GM12878 (cell line): Measurements from ENCODE around the gene UBTF. TPM values are rescaled to one million over a fixed set of nuclear protein-coding genes. Genes with fewer than 3 reads are reported as not detected.
A peak's percentile ranks its signal among the peaks of the same experiment; 100 is the strongest.

Experiments
- ATAC-seq: fragments of 200-7000 bp; cut with Tn5 transposase; 3 replicates; pipeline ENCODE4 v1.9.1; 2020; ENCODE audit warnings: mild to moderate bottlenecking, moderate library complexity
- BruUV-seq: library from RNA; stranded (reverse); fragments of 400-500 nt; replicated peaks from 2 replicates; lab custom pipeline; 2021; lab: Mats Ljungman, UMichigan
- CTCF ChIA-PET: fragments of 300-600 bp; sonication (Branson Sonifier 250); formaldehyde crosslinking; extraction: SDS; loops from one replicate; lab custom pipeline; 2021; ENCODE audit warnings: inconsistent platforms; lab: Yijun Ruan, JAX
- POLR2A ChIA-PET: fragments of 350-600 bp; formaldehyde crosslinking; extraction: SDS; loops from one replicate; lab custom pipeline; 2021; ENCODE audit warnings: inconsistent platforms; lab: Charles Lee
- RAD21 ChIA-PET: fragments of 300-600 bp; sonication (Branson Sonifier 250); formaldehyde crosslinking; loops from one replicate; lab custom pipeline; 2023; ENCODE audit warnings: antibody characterized with exemption; ENCODE audit not compliant: unreplicated experiment; lab: Charles Lee
- SMC1A ChIA-PET: fragments of 300-600 bp; sonication (Branson Sonifier 250); formaldehyde crosslinking; loops from one replicate; lab custom pipeline; 2023; ENCODE audit not compliant: unreplicated experiment, uncharacterized antibody; lab: Charles Lee
- DNase-seq: peaks from one replicate; pipeline ENCODE4 v3.0.0-alpha.2; 2011; ENCODE audit warnings: low read depth, low spot score
- FAIRE-seq: peaks from 3 replicates; lab custom pipeline; 2011; peaks lifted over from hg19 to GRCh38; lab: Jason Lieb, UNC
- H2AFZ ChIP-seq: 2 replicates; pipeline ENCODE4 v1.6.0; 2011; ENCODE audit warnings: low read depth, low read length, control low read depth; ENCODE audit not compliant: control insufficient read depth
- H3K27ac ChIP-seq: 2 replicates; pipeline ENCODE4 v1.5.1; 2011; ENCODE audit warnings: control low read depth; ENCODE audit not compliant: control insufficient read depth, insufficient read depth
- H3K27me3 ChIP-seq, 2 experiments: replicated peaks in 1 of 2; 2 replicates each; pipeline versions ENCODE4 v1.6.0 to v1.6.1; 2011; ENCODE audit warnings: low read length in 1 of 2; ENCODE audit not compliant: control insufficient read depth in 2 of 2, insufficient read depth in 2 of 2
- H3K36me3 ChIP-seq, 2 experiments: 2 replicates each; pipeline ENCODE4 v1.5.1; 2011; ENCODE audit warnings: low read length in 1 of 2; ENCODE audit not compliant: control insufficient read depth in 2 of 2, insufficient read depth in 2 of 2
- H3K4me1 ChIP-seq: 2 replicates; pipeline ENCODE4 v1.6.1; 2011; ENCODE audit warnings: mild to moderate bottlenecking, low read length, moderate library complexity, mixed read lengths; ENCODE audit not compliant: control insufficient read depth, insufficient read depth
- H3K4me2 ChIP-seq: 2 replicates; pipeline ENCODE4 v1.6.0; 2011; ENCODE audit warnings: control low read depth; ENCODE audit not compliant: control insufficient read depth, insufficient read depth
- H3K4me3 ChIP-seq: fragments of 200-600 bp; sonication (generic); 2 replicates; pipeline ENCODE4 v1.5.1; 2016
- H3K79me2 ChIP-seq: 2 replicates; pipeline ENCODE4 v1.6.0; 2011; ENCODE audit warnings: low read length; ENCODE audit not compliant: control insufficient read depth, insufficient read depth
- H3K9ac ChIP-seq: 2 replicates; pipeline ENCODE4 v1.8.0; 2011; ENCODE audit warnings: low read length, control low read depth, mixed read lengths; ENCODE audit not compliant: control insufficient read depth, insufficient read depth
- H3K9me3 ChIP-seq: replicated peaks from 3 replicates; pipeline ENCODE4 v1.5.1; 2011; ENCODE audit warnings: mild to moderate bottlenecking, low read length; ENCODE audit not compliant: control insufficient read depth, insufficient read depth
- H4K20me1 ChIP-seq: 2 replicates; pipeline ENCODE4 v1.6.0; 2011; ENCODE audit not compliant: control insufficient read depth, insufficient read depth
- FOS ChIP-seq: IDR thresholded peaks from 3 replicates; pipeline ENCODE4 v1.6.1; 2011; ENCODE audit warnings: borderline replicate concordance; ENCODE audit not compliant: insufficient read length; ENCODE audit errors: extremely low read depth
- FOXK2 ChIP-seq: fragments of 450-650 bp; IDR thresholded peaks from 2 replicates; pipeline ENCODE4 v1.6.1; 2017; ENCODE audit warnings: mild to moderate bottlenecking, moderate library complexity
- IKZF1 ChIP-seq: fragments of 450-650 bp; conservative IDR thresholded peaks from 2 replicates; pipeline ENCODE4 v1.6.1; 2017; ENCODE audit warnings: antibody characterized with exemption, mild to moderate bottlenecking
- LARP7 ChIP-seq: fragments of 450-650 bp; IDR thresholded peaks from 2 replicates; pipeline ENCODE4 v1.6.1; 2017; ENCODE audit warnings: mild to moderate bottlenecking
- MTA2 ChIP-seq: fragments of 450-650 bp; IDR thresholded peaks from 2 replicates; pipeline ENCODE4 v1.6.1; 2016; ENCODE audit warnings: low read depth, mild to moderate bottlenecking, moderate library complexity
- MYB ChIP-seq: fragments of 150-350 bp; IDR thresholded peaks from 2 replicates; pipeline ENCODE4 v1.6.1; 2014; ENCODE audit warnings: mild to moderate bottlenecking, low read depth, low read length, borderline replicate concordance
- NR2C1 ChIP-seq: fragments of 450-650 bp; IDR thresholded peaks from 2 replicates; pipeline ENCODE4 v1.6.1; 2017; ENCODE audit warnings: antibody characterized with exemption, mild to moderate bottlenecking, moderate library complexity
- POLR2AphosphoS5 ChIP-seq: IDR thresholded peaks from 2 replicates; pipeline ENCODE4 v1.6.1; 2011; ENCODE audit warnings: mild to moderate bottlenecking, low read length, inconsistent platforms
- RELA ChIP-seq: fragments of 450-650 bp; IDR thresholded peaks from 2 replicates; pipeline ENCODE4 v1.8.0; 2014; ENCODE audit warnings: borderline replicate concordance; ENCODE audit not compliant: partially characterized antibody
- SMAD5 ChIP-seq: IDR thresholded peaks from 2 replicates; pipeline ENCODE4 v1.6.1; 2016; ENCODE audit warnings: antibody characterized with exemption, low read depth
- SREBF2 ChIP-seq: IDR thresholded peaks from 2 replicates; pipeline ENCODE4 v1.6.1; 2012; ENCODE audit warnings: mild to moderate bottlenecking, low read length
- ZBED1 ChIP-seq: IDR thresholded peaks from 2 replicates; pipeline ENCODE4 v1.6.1; 2016; ENCODE audit warnings: borderline replicate concordance
- WGBS: methylation state at CpG from one replicate; pipeline ENCODE4 v1.1.6; 2016; ENCODE audit warnings: low lambda C conversion rate; ENCODE audit not compliant: insufficient replicate concordance, insufficient coverage; ENCODE audit errors: missing lambda C conversion rate; 5-methylcytosine and 5-hydroxymethylcytosine counted together
- in situ Hi-C: fragments of 300-500 bp; cut with MboI; formaldehyde crosslinking; loops from 9 replicates; pipeline ENCODE4 v1.14.3; 2018; ENCODE audit warnings: mixed read lengths
- intact Hi-C: fragments of 100-400 bp; cut with micrococcal nuclease; formaldehyde crosslinking; loops from one replicate; pipeline ENCODE4 v1.14.2; 2022; ENCODE audit not compliant: unreplicated experiment
- polyA plus RNA-seq, 11 experiments: library from polyadenylated mRNA; depleted of rRNA in 4 of 11; unstranded in 6 of 11; stranded (reverse) in 5 of 11; fragments of >200 nt; fragmentation: Nextera tagmentation in 4 of 11; fragmentation: Illumina TruSeq in 1 of 11; extraction: Ambion mirVana in 4 of 11; extraction: Trizol in 1 of 11; gene quantifications; 1 replicate in 1 of 11; 2 replicates in 10 of 11; pipeline versions ENCODE4 v1.2.1 to v1.2.3, GENCODE V29; 2011 to 2016; ENCODE audit warnings: inconsistent platforms in 2 of 11, missing spikeins in 2 of 11, low read depth in 1 of 11
- total RNA-seq, 4 experiments: library from RNA; depleted of rRNA in 3 of 4; stranded (reverse); fragments of >200 nt in 3 of 4; fragmentation: Illumina TruSeq in 1 of 4; extraction: Trizol in 1 of 4; gene quantifications; 2 replicates each; pipeline versions ENCODE4 v1.2.1 to v1.2.3, GENCODE V29; 2013 to 2021
- TF ChIP-seq, protein P1 (sequence below): fragments of 450-650 bp; IDR thresholded peaks from 2 replicates; pipeline ENCODE4 v1.6.1; 2018; ENCODE audit warnings: mild to moderate bottlenecking, low read depth, moderate library complexity; ENCODE audit not compliant: partially characterized antibody
- TF ChIP-seq, protein P2 (sequence below): fragments of 450-650 bp; IDR thresholded peaks from 2 replicates; pipeline ENCODE4 v1.6.1; 2017; ENCODE audit warnings: low read depth, mild to moderate bottlenecking, moderate library complexity
- TF ChIP-seq, protein P3 (sequence below): fragments of 450-650 bp; IDR thresholded peaks from 2 replicates; pipeline ENCODE4 v1.6.1; 2016; ENCODE audit warnings: mild to moderate bottlenecking, moderate library complexity, borderline replicate concordance

The UBTF gene
- total and polyA plus RNA-seq, 10 of the 15 experiments (the other 5 are each of a cell fraction or from before 2014, with no cell fraction given), result 2.2 to 124 (median 79.6) TPM

DNA sequence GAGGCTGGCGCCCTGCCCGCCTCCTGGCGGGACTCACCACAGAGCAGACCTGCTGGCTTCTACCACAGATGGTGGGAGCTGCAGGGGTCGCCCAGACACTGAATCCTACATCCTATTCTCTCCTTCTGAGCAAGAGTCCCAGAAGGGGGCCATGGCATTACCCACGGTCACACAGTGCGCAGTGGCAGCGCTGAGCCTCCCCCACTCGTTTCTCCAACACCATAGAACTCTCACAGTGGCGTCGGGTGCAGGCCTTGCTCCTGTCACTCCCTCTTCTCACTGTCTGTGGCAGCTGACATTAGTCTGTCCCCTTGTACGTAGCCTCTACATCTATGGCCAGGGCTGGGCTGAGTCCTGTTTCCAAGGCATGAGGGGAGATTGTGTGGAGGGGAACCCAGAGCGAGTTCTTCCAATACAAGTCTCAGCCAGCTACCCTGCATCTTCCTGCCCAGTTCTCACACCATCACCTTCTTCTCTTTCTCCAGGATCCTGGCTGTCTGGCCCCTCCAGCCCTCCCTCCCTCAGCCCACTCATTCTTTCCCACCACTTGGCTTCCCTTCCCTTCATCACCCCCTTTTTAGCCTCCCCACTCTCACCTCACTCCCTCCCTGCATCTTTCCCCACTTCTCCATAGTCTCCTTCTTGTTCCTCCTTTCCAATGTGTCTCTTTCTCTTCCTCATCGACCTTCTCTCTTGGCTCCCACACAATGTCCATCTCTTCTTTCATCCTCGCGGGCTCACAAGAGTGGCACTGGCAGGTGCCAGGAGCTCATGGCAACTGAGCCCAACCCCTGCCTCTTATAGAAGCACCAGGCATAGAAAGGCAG lies 5.9 kb downstream of the UBTF start:
- Histone ChIP-seq H3K27me3 (no peaks in the 10 kb centered on the region), H3K36me3 (peaks cover 37 to 51% of the 10 kb centered on the region in 2 experiments), H3K27ac (no peak overlapping the region), H3K4me3 (no peak overlapping the region), H3K79me2 (peaks cover 40% of the 10 kb centered on the region), H3K4me1 (peaks cover 35% of the 10 kb centered on the region), H4K20me1 (peaks cover 2% of the 10 kb centered on the region; the same call in 1 of the 2 replicates), H3K9ac (no peak overlapping the region), H3K4me2 (no peak overlapping the region), H3K9me3 (no peaks in the 10 kb centered on the region), H2AFZ (no peak overlapping the region)
- intact Hi-C loops (loop anchor here (10.0 kb wide), 1 partner anchor 291 kb away; the partner anchor contains the start of gene GPATCH8), in situ Hi-C loops (loop anchor here (25.0 kb wide), 1 partner anchor 299 kb away; the partner anchor contains the start of gene GPATCH8)
- ChIA-PET SMC1A (no interaction called here), CTCF (interaction anchor here (0.6 to 2.2 kb wide), 3 partner anchors 9 to 131 kb away, joined by 3 to 7 read pairs (median 4); partner anchors contain the start of gene GRN), POLR2A (interaction anchor here (1.2 kb wide), 1 partner anchor 114 kb away, joined by 3 read pairs; no protein-coding TSS in a partner anchor), RAD21 (no interaction called here)
- 93% methylated on average over 15 of the region's 15 CpGs for WGBS
- no peak for ATAC-seq
- no TSS peak for BruUV-seq
- no peak for FAIRE-seq
- no peak for DNase-seq
- TF ChIP-seq POLR2AphosphoS5, result peak; percentile 60; the same call in 1 of the 2 replicates
- no peak for TF ChIP-seq NR2C1
- no peak for TF ChIP-seq ZBED1
- no peak for TF ChIP-seq MYB
- TF ChIP-seq SMAD5, result peak; percentile 12; the same call in 1 of the 2 replicates
- no peak for TF ChIP-seq LARP7
- TF ChIP-seq MTA2, result no peak
- TF ChIP-seq, protein P1, sequence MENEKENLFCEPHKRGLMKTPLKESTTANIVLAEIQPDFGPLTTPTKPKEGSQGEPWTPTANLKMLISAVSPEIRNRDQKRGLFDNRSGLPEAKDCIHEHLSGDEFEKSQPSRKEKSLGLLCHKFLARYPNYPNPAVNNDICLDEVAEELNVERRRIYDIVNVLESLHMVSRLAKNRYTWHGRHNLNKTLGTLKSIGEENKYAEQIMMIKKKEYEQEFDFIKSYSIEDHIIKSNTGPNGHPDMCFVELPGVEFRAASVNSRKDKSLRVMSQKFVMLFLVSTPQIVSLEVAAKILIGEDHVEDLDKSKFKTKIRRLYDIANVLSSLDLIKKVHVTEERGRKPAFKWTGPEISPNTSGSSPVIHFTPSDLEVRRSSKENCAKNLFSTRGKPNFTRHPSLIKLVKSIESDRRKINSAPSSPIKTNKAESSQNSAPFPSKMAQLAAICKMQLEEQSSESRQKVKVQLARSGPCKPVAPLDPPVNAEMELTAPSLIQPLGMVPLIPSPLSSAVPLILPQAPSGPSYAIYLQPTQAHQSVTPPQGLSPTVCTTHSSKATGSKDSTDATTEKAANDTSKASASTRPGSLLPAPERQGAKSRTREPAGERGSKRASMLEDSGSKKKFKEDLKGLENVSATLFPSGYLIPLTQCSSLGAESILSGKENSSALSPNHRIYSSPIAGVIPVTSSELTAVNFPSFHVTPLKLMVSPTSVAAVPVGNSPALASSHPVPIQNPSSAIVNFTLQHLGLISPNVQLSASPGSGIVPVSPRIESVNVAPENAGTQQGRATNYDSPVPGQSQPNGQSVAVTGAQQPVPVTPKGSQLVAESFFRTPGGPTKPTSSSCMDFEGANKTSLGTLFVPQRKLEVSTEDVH, result no peak
- TF ChIP-seq RELA, result no peak
- no peak for TF ChIP-seq FOS
- no peak for TF ChIP-seq IKZF1
- TF ChIP-seq SREBF2, result no peak
- no peak for TF ChIP-seq FOXK2
- TF ChIP-seq, protein P2, sequence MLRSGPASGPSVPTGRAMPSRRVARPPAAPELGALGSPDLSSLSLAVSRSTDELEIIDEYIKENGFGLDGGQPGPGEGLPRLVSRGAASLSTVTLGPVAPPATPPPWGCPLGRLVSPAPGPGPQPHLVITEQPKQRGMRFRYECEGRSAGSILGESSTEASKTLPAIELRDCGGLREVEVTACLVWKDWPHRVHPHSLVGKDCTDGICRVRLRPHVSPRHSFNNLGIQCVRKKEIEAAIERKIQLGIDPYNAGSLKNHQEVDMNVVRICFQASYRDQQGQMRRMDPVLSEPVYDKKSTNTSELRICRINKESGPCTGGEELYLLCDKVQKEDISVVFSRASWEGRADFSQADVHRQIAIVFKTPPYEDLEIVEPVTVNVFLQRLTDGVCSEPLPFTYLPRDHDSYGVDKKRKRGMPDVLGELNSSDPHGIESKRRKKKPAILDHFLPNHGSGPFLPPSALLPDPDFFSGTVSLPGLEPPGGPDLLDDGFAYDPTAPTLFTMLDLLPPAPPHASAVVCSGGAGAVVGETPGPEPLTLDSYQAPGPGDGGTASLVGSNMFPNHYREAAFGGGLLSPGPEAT, result no peak
- TF ChIP-seq, protein P3, sequence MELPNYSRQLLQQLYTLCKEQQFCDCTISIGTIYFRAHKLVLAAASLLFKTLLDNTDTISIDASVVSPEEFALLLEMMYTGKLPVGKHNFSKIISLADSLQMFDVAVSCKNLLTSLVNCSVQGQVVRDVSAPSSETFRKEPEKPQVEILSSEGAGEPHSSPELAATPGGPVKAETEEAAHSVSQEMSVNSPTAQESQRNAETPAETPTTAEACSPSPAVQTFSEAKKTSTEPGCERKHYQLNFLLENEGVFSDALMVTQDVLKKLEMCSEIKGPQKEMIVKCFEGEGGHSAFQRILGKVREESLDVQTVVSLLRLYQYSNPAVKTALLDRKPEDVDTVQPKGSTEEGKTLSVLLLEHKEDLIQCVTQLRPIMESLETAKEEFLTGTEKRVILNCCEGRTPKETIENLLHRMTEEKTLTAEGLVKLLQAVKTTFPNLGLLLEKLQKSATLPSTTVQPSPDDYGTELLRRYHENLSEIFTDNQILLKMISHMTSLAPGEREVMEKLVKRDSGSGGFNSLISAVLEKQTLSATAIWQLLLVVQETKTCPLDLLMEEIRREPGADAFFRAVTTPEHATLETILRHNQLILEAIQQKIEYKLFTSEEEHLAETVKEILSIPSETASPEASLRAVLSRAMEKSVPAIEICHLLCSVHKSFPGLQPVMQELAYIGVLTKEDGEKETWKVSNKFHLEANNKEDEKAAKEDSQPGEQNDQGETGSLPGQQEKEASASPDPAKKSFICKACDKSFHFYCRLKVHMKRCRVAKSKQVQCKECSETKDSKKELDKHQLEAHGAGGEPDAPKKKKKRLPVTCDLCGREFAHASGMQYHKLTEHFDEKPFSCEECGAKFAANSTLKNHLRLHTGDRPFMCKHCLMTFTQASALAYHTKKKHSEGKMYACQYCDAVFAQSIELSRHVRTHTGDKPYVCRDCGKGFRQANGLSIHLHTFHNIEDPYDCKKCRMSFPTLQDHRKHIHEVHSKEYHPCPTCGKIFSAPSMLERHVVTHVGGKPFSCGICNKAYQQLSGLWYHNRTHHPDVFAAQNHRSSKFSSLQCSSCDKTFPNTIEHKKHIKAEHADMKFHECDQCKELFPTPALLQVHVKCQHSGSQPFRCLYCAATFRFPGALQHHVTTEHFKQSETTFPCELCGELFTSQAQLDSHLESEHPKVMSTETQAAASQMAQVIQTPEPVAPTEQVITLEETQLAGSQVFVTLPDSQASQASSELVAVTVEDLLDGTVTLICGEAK, result no peak
